Body of pancreas (tissue), 4 donors: Measurements from ENCODE around the gene NME7. TPM values are rescaled to one million over a fixed set of nuclear protein-coding genes. Genes with fewer than 3 reads are reported as not detected.

Experiments
- ATAC-seq: fragments of 150-250 bp; one replicate; pipeline ENCODE4 v1.9.1; 2016
- DNase-seq, 4 donors: peaks; one replicate each; pipeline ENCODE4 v3.0.0-alpha.2; 2019
- H3K27ac ChIP-seq, 4 donors: fragments of 200-600 bp; sonication (generic); 1 replicate in 3 of 4; 2 replicates in 1 of 4; pipeline versions ENCODE4 v1.5.1 to v1.6.1; 2016 to 2019; ENCODE audit warnings: mild to moderate bottlenecking in 1 of 4, mixed read lengths in 1 of 4, moderate library complexity in 1 of 4
- H3K27me3 ChIP-seq, 2 donors: fragments of 200-600 bp; sonication (generic); one replicate each; pipeline ENCODE4 v1.6.0; 2016; ENCODE audit warnings: mild to moderate bottlenecking in 1 of 2
- H3K36me3 ChIP-seq, 2 donors: fragments of 200-600 bp; sonication (generic); replicated peaks in 1 of 2; 2 replicates each; pipeline ENCODE4 v1.5.1; 2016; ENCODE audit warnings: low read depth in 2 of 2; ENCODE audit not compliant: insufficient read depth in 1 of 2
- H3K4me1 ChIP-seq: fragments of 200-600 bp; sonication (generic); one replicate; pipeline ENCODE4 v1.6.0; 2016
- H3K4me3 ChIP-seq, 2 donors: fragments of 200-600 bp; sonication (generic); 1 replicate in 1 of 2; 2 replicates in 1 of 2; pipeline ENCODE4 v1.5.1; 2016 to 2019
- H3K9me3 ChIP-seq, 3 donors: fragments of 200-600 bp; sonication (generic); 1 replicate in 2 of 3; 2 replicates in 1 of 3; pipeline ENCODE4 v1.5.1; 2016
- CTCF ChIP-seq, 7 experiments: fragments of 450-650 bp in 4 of 7; fragments of 200-600 bp in 3 of 7; sonication (generic) in 3 of 7; IDR thresholded peaks; one replicate each; pipeline ENCODE4 v1.5.1; 2016 to 2019; ENCODE audit warnings: antibody characterized with exemption in 7 of 7
- POLR2A ChIP-seq, 3 donors: fragments of 450-650 bp; IDR thresholded peaks; one replicate each; pipeline ENCODE4 v1.6.1; 2016; ENCODE audit warnings: antibody characterized with exemption in 3 of 3, mild to moderate bottlenecking in 2 of 3
- WGBS, 2 donors: methylation state at CpG; one replicate each; pipeline ENCODE4 v1.1.5; 2017; 5-methylcytosine and 5-hydroxymethylcytosine counted together
- intact Hi-C: fragments of 100-400 bp; cut with DNase I; formaldehyde crosslinking; loops from one replicate; pipeline ENCODE4 v1.15.1; 2023
- total RNA-seq, 2 donors: library from RNA; depleted of rRNA; stranded (reverse); fragments of >200 nt; gene quantifications; one replicate each; pipeline ENCODE4 v1.1.0, GENCODE V29; 2016

Gene NME7
- total RNA-seq, 2 donors from 2014 or later: 8.9 to 23.9 TPM

- Histone ChIP-seq H3K27me3 (no peaks in the 10 kb centered on the region), H3K4me3 (no peak overlapping the region), H3K4me1 (peaks cover 47% of the 10 kb centered on the region), H3K36me3 (no peaks in the 10 kb centered on the region), H3K9me3 (no peaks in the 10 kb centered on the region), H3K27ac (peak overlapping the region in 1 of 4 donors; percentile 20)
- TF ChIP-seq POLR2A (IDR thresholded peaks at IDR 0.05): no peak
- TF ChIP-seq CTCF (IDR thresholded peaks at IDR 0.05): no peak
- WGBS, 2 donors: 69 to 90% methylated on average over 1 of the region's 1 CpG
- DNase-seq: no peak
- ATAC-seq: no peak
- intact Hi-C loops: no loop called here
These were observed 220.9 kb downstream of the NME7 start for GRCh38 chr1:169146576-169147214.

GRCh38 chr1:169144941-169145626, 222.5 kb downstream of the NME7 start:
- H3K27ac ChIP-seq: peak overlapping the region; percentile 4 to 66 (median 36)
- TF ChIP-seq POLR2A (IDR thresholded peaks at IDR 0.05): no peak
- TF ChIP-seq CTCF (IDR thresholded peaks at IDR 0.05): no peak
- WGBS, 2 donors: 24 to 31% methylated on average over 7 of the region's 7 CpGs

GRCh38 chr1:169143984-169144383, 223.6 kb downstream of the NME7 start:
- TF ChIP-seq POLR2A (IDR thresholded peaks at IDR 0.05) (no peak), CTCF (IDR thresholded peaks at IDR 0.05) (no peak)
- Histone ChIP-seq H3K4me1 (peaks cover 46% of the 10 kb centered on the region), H3K27ac (peak overlapping the region in 3 of 4 donors; percentile 4 to 66 (median 52)), H3K9me3 (no peaks in the 10 kb centered on the region), H3K4me3 (no peak overlapping the region), H3K27me3 (no peaks in the 10 kb centered on the region), H3K36me3 (no peaks in the 10 kb centered on the region)
- ATAC-seq (no peak), DNase-seq (no peak)
- intact Hi-C loops: no loop called here

More at GRCh38 chr1:169144941-169145626, 222.5 kb downstream of the NME7 start:
- no peak for DNase-seq
- Histone ChIP-seq H3K4me1 (peaks cover 47% of the 10 kb centered on the region), H3K4me3 (no peak overlapping the region), H3K9me3 (no peaks in the 10 kb centered on the region), H3K36me3 (no peaks in the 10 kb centered on the region), H3K27me3 (no peaks in the 10 kb centered on the region)
- no peak for ATAC-seq
- intact Hi-C loops: no loop called here

- no peaks in the 10 kb centered on the region for H3K36me3 ChIP-seq
- H3K9me3 ChIP-seq: no peaks in the 10 kb centered on the region
- no peak overlapping the region for H3K27ac ChIP-seq
- DNase-seq (no peak), ATAC-seq (no peak)
- no peak for TF ChIP-seq CTCF (IDR thresholded peaks at IDR 0.05)
- TF ChIP-seq POLR2A (IDR thresholded peaks at IDR 0.05): no peak
- 78 to 88% methylated on average over 3 of the region's 3 CpGs for WGBS, 2 donors
- intact Hi-C loops: no loop called here
- H3K4me3 ChIP-seq: no peak overlapping the region
- H3K4me1 ChIP-seq: peaks cover 40% of the 10 kb centered on the region
- no peaks in the 10 kb centered on the region for H3K27me3 ChIP-seq
These were observed 224.3 kb downstream of the NME7 start for GRCh38 chr1:169143346-169143745.
